Cardiac muscle cell (in vitro differentiated cells and primary cell): Measurements from ENCODE around the gene MIA2. TPM values are rescaled to one million over a fixed set of nuclear protein-coding genes. Genes with fewer than 3 reads are reported as not detected.
"Not testable (repeated sequence)": the region's sequence is repeated elsewhere in the genome, so short reads cannot be mapped to it uniquely, and the experiment has no call there.

ENCODE experiments used
- DNase-seq, 2 donors: peaks; one replicate each; pipeline versions ENCODE4 v3.0.0 to v3.0.0-alpha.2; 2010 to 2017; ENCODE audit warnings: low read depth in 1 of 2, low spot score in 1 of 2
- H3K27ac ChIP-seq: fragments of 200-600 bp; sonication (generic); 2 replicates; pipeline ENCODE4 v1.5.1; 2016
- H3K27me3 ChIP-seq: fragments of 200-600 bp; sonication (generic); 2 replicates; pipeline ENCODE4 v1.6.0; 2016; ENCODE audit warnings: control low read depth
- H3K36me3 ChIP-seq: fragments of 200-600 bp; sonication (generic); 2 replicates; pipeline ENCODE4 v1.5.1; 2016; ENCODE audit warnings: control low read depth
- H3K4me1 ChIP-seq: fragments of 200-600 bp; sonication (generic); 2 replicates; pipeline ENCODE4 v1.8.1; 2017; ENCODE audit warnings: low read depth, mild to moderate bottlenecking, mixed run types
- H3K4me3 ChIP-seq: fragments of 200-600 bp; sonication (generic); 2 replicates; pipeline ENCODE4 v1.5.1; 2016; ENCODE audit warnings: mild to moderate bottlenecking
- H3K9me3 ChIP-seq: fragments of 200-600 bp; sonication (generic); 2 replicates; pipeline ENCODE4 v1.5.1; 2017; ENCODE audit warnings: low read depth, mild to moderate bottlenecking, control low read depth
- polyA plus RNA-seq: library from polyadenylated mRNA; unstranded; fragments of >200 nt; fragmentation: Nextera tagmentation; extraction: Ambion mirVana; gene quantifications from 2 replicates; pipeline ENCODE4 v1.2.1, GENCODE V29; 2016
- total RNA-seq: library from RNA; depleted of rRNA; stranded (reverse); fragments of >200 nt; gene quantifications from 2 replicates; pipeline ENCODE4 v1.2.3, GENCODE V29; 2016
- TF ChIP-seq, protein P1 (sequence below): IDR thresholded peaks from 2 replicates; pipeline ENCODE4 v1.5.1; 2012; ENCODE audit warnings: low read depth, mild to moderate bottlenecking, low read length

MIA2 gene
- total and polyA plus RNA-seq, 2 experiments from 2014 or later = 14.4 to 20.6 TPM

DNA sequence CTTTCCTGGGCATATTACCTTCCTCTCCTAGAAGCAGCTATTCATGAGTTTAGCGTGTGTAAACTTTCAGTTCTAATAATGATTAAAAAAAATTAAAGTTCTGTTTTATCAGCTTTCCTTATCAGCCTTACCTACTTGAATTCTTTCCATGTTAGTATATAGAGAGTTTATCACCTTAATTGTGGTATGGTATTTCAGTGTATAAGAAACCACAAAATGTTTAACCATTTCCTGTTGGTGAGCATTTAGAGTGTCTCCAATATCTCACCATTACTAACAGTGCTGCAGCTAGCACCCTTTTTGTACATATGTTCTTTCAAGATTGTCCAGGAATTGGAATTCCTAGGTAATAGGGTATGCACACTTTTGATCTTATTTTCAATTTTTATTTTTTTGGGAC lies 109.1 kb downstream of the MIA2 start:
- TF ChIP-seq, protein P1, sequence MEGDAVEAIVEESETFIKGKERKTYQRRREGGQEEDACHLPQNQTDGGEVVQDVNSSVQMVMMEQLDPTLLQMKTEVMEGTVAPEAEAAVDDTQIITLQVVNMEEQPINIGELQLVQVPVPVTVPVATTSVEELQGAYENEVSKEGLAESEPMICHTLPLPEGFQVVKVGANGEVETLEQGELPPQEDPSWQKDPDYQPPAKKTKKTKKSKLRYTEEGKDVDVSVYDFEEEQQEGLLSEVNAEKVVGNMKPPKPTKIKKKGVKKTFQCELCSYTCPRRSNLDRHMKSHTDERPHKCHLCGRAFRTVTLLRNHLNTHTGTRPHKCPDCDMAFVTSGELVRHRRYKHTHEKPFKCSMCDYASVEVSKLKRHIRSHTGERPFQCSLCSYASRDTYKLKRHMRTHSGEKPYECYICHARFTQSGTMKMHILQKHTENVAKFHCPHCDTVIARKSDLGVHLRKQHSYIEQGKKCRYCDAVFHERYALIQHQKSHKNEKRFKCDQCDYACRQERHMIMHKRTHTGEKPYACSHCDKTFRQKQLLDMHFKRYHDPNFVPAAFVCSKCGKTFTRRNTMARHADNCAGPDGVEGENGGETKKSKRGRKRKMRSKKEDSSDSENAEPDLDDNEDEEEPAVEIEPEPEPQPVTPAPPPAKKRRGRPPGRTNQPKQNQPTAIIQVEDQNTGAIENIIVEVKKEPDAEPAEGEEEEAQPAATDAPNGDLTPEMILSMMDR = no peak
- peaks cover 10% of the 10 kb centered on the region for H3K36me3 ChIP-seq

DNA sequence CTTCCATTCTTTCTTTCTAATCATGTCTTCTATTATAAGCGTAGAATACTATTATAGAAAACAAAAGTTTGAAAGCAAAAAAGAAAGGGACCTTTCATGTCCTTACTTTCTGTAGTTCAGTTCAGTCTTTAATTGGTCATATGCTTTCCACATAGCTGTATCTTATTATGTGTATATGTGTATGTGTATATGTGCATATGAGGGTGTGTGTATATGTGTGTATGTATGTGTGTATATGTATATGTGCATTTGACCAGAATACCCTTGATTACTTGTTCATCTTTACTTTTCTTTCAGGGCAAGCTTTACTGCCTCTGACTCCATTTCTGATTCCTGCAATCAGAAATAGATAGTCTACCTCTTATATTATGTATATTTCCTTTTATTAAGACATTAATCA lies 109.9 kb downstream of the MIA2 start:
- peaks cover 10% of the 10 kb centered on the region for H3K36me3 ChIP-seq

More for the DNA sequence above, 109.1 kb downstream of the MIA2 start:
- Histone ChIP-seq H3K27ac (no peak overlapping the region), H3K27me3 (no peaks in the 10 kb centered on the region), H3K4me1 (no peaks in the 10 kb centered on the region), H3K9me3 (no peaks in the 10 kb centered on the region), H3K4me3 (no peak overlapping the region)
- peak in 1 of 2 donors; percentile 5 for DNase-seq

DNA sequence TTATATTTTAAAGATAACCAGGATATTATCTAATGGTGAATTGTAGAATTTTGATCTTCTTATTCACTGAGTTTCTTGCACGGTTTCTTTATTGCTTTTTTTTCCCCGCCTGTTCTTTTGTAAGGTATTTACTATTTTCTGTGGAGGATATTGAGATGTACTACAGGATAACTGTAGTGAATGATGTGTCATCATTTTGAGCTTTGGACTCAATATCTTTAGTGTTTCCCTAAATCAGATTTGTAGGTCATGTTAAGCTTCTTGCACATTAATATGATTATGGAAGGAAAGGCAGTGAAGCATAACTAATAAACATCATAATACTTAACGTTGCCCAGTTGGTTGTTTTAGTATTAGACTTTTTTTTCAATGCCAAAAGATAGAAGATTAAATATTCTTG lies 117.2 kb downstream of the MIA2 start:
- H3K4me1 ChIP-seq = no peaks in the 10 kb centered on the region
- no peak overlapping the region for H3K27ac ChIP-seq
- no peaks in the 10 kb centered on the region for H3K27me3 ChIP-seq
- no peaks in the 10 kb centered on the region for H3K9me3 ChIP-seq
- DNase-seq = no peak
- H3K4me3 ChIP-seq = no peak overlapping the region
- peaks cover 12% of the 10 kb centered on the region for H3K36me3 ChIP-seq
- TF ChIP-seq, protein P1 = no peak

More for the DNA sequence above, 109.9 kb downstream of the MIA2 start:
- no peaks in the 10 kb centered on the region for H3K4me1 ChIP-seq
- no peak overlapping the region for H3K27ac ChIP-seq
- no peaks in the 10 kb centered on the region for H3K27me3 ChIP-seq
- TF ChIP-seq, protein P1 = no peak
- no peak overlapping the region for H3K4me3 ChIP-seq
- H3K9me3 ChIP-seq = no peaks in the 10 kb centered on the region
- no peak for DNase-seq

DNA sequence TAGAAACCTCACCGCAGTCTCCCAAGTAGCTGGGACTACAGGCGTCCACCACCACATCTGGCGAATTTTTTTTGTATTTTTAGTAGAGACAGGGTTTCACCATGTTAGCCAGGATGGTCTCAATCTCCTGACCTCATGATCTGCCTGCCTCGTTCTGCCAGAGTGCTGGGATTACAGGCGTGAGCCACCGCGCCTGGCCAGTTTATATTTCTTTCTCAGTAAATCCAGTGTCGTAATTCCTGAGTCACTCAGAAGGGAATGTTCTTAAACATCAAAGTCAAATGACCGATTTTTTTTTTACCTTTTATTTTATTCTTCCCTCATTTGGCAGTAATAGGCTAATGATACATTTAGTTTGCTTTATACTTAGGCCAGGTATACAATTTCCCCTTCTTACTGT lies 118.0 kb downstream of the MIA2 start:
- no peak overlapping the region for H3K27ac ChIP-seq
- no peak overlapping the region for H3K4me3 ChIP-seq
- no peaks in the 10 kb centered on the region for H3K9me3 ChIP-seq
- DNase-seq = peak in 1 of 2 donors; percentile 20
- TF ChIP-seq, protein P1 = no peak
- H3K4me1 ChIP-seq = no peaks in the 10 kb centered on the region
- H3K36me3 ChIP-seq = peaks cover 7% of the 10 kb centered on the region
- no peaks in the 10 kb centered on the region for H3K27me3 ChIP-seq

DNA sequence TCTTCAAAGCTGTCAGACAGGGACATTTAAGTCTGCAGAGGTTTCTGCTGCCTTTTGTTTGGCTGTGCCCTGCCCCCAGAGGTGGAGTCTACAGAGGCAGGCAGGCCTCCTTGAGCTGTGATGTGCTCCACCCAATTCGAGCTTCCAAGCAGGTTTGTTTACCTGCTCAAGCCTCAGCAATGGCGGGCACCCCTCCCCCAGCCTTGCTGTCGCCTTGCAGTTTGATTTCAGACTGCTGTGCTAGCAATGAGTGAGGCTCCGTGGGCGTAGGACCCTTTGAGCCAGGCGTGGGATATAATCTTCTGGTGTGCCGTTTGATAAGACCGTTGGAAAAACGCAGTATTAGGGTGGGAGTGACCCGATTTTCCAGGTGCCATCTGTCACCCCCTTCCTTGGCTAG lies 125.4 kb downstream of the MIA2 start:
- not testable (repeated sequence) for H3K9me3 ChIP-seq, H3K27ac ChIP-seq, DNase-seq, H3K36me3 ChIP-seq, H3K27me3 ChIP-seq, H3K4me1 ChIP-seq, H3K4me3 ChIP-seq

DNA sequence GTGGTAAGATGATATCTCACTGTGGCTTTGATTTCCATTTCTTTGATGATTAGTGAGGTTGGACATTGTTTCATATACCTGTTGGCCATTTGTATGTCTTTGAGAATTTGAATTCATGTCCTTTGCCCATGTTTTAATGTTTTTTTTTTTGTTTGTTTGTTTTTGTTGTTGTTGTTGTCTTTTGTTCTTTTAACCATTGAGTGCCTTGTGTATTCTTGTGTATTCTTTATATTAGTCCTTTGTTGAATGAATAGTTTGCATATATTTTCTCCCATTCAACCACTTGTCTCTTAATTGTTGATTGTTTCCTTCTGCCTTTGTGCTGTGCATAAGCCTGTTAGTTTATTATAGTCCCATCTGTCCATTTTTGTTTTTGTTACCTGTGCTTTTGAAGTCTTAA lies 126.6 kb downstream of the MIA2 start:
- TF ChIP-seq, protein P1 = no peak
- no peaks in the 10 kb centered on the region for H3K4me1 ChIP-seq
- H3K9me3 ChIP-seq = no peaks in the 10 kb centered on the region

DNA sequence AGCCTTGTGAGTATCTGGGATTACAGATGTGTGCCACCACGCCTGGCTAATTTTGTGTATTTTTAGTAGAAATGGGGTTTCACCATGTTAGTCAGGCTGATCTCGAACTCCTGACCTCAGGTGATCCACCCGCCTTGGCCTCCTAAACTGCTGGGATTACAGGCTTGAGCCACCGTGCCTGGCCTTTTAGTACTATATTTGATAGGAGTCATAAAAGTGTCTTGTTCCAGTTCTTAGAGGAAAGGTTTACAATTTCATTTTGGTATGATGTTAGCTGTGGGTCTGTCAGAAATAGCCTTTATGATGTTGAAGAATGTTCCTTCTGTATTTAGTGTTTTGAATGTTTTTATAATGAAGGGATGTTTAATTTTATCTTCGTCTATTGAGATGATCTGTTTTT lies 127.8 kb downstream of the MIA2 start:
- H3K27me3 ChIP-seq, H3K36me3 ChIP-seq, H3K9me3 ChIP-seq, DNase-seq, H3K4me3 ChIP-seq, H3K4me1 ChIP-seq, H3K27ac ChIP-seq: not testable (repeated sequence)

More for the DNA sequence above, 126.6 kb downstream of the MIA2 start:
- Histone ChIP-seq H3K27ac (no peak overlapping the region), H3K36me3 (no peaks in the 10 kb centered on the region), H3K27me3 (no peaks in the 10 kb centered on the region), H3K4me3 (no peak overlapping the region)
- no peak for DNase-seq
